ENCODE data around the gene CSH2. TPM values are rescaled to one million over a fixed set of nuclear protein-coding genes. Genes with fewer than 3 reads are reported as not detected.
"Not testable (repeated sequence)": the region's sequence is repeated elsewhere in the genome, so short reads cannot be mapped to it uniquely, and the experiment has no call there.

Gene CSH2
- total and polyA plus RNA-seq, 2 experiments from 2014 or later: not detected

GRCh38 chr17:63845509-63845908 is 28.0 kb downstream of the CSH2 start:
- peaks cover 11% of the 10 kb centered on the region for H3K27me3 ChIP-seq
- no peak overlapping the region for H3K27ac ChIP-seq
- H3K4me3 ChIP-seq: no peak overlapping the region
- TF ChIP-seq CTCF (IDR thresholded peaks at IDR 0.05; ENCODE audit: low read depth, low read length): no peak
- H3K4me1 ChIP-seq (ENCODE audit: low read depth): peaks cover 11% of the 10 kb centered on the region
- no peaks in the 10 kb centered on the region for H3K9me3 ChIP-seq (ENCODE audit: low read depth)
- H3K36me3 ChIP-seq: no peaks in the 10 kb centered on the region
- DNase-seq (ENCODE audit: low read depth in 1 of 2, low spot score in 1 of 2): no peak

GRCh38 chr17:63843910-63844677 is 29.4 kb downstream of the CSH2 start:
- no peak for TF ChIP-seq CTCF (IDR thresholded peaks at IDR 0.05; ENCODE audit: low read depth, low read length)
- H3K27ac ChIP-seq: no peak overlapping the region
- peaks cover 11% of the 10 kb centered on the region for H3K27me3 ChIP-seq
- H3K36me3 ChIP-seq: no peaks in the 10 kb centered on the region
- H3K4me3 ChIP-seq: no peak overlapping the region
- no peaks in the 10 kb centered on the region for H3K9me3 ChIP-seq (ENCODE audit: low read depth)
- peaks cover 19% of the 10 kb centered on the region for H3K4me1 ChIP-seq (ENCODE audit: low read depth)
- peak in 1 of 2 donors; percentile 29 for DNase-seq (ENCODE audit: low read depth in 1 of 2, low spot score in 1 of 2)

- Histone ChIP-seq H3K4me1 (ENCODE audit: low read depth) (peaks cover 26% of the 10 kb centered on the region), H3K27me3 (peaks cover 11% of the 10 kb centered on the region), H3K4me3 (peak overlapping the region; percentile 43)
- H3K36me3 ChIP-seq; H3K9me3 ChIP-seq (ENCODE audit: low read depth); H3K27ac ChIP-seq: not testable (repeated sequence)
- DNase-seq (ENCODE audit: low read depth in 1 of 2, low spot score in 1 of 2): peak in 1 of 2 donors; percentile 96
Measured at GRCh38 chr17:63843387-63843888, 30.0 kb downstream of the CSH2 start.

GRCh38 chr17:63842540-63843386 is 30.7 kb downstream of the CSH2 start, which contains the start of gene SMARCD2:
SMARCD2 (minus strand) TSS chr17:63842685; CDS start chr17:63842674, 11 bp downstream.
- Histone ChIP-seq H3K4me3 (peak within 1 kb of the TSS; percentile 85), H3K9me3 (ENCODE audit: low read depth) (no peaks in the 10 kb centered on the region), H3K36me3 (no peaks in the 10 kb centered on the region), H3K27ac (peak within 1 kb of the TSS; percentile 84), H3K4me1 (ENCODE audit: low read depth) (peaks cover 26% of the 10 kb centered on the region), H3K27me3 (peaks cover 11% of the 10 kb centered on the region)
- no peak for TF ChIP-seq CTCF (IDR thresholded peaks at IDR 0.05; ENCODE audit: low read depth, low read length)
- peak; percentile 99 to 100 for DNase-seq (ENCODE audit: low read depth in 1 of 2, low spot score in 1 of 2)

GRCh38 chr17:63842173-63842539 is 31.3 kb downstream of the CSH2 start:
- no peaks in the 10 kb centered on the region for H3K36me3 ChIP-seq
- peaks cover 26% of the 10 kb centered on the region for H3K4me1 ChIP-seq (ENCODE audit: low read depth)
- no peak for TF ChIP-seq CTCF (IDR thresholded peaks at IDR 0.05; ENCODE audit: low read depth, low read length)
- H3K9me3 ChIP-seq (ENCODE audit: low read depth): no peaks in the 10 kb centered on the region
- peak overlapping the region; percentile 85 for H3K4me3 ChIP-seq
- H3K27ac ChIP-seq: peak overlapping the region; percentile 84
- H3K27me3 ChIP-seq: peaks cover 11% of the 10 kb centered on the region
- no peak for DNase-seq (ENCODE audit: low read depth in 1 of 2, low spot score in 1 of 2)
